HG03521 (cell line): Measurements from ENCODE around the gene PRRX1.

ENCODE experiments used
- ATAC-seq: cut with Tn5 transposase; IDR thresholded peaks from one replicate; pipeline ENCODE4 v1.9.1; 2021; ENCODE audit warnings: mild to moderate bottlenecking, moderate library complexity; ENCODE audit not compliant: unreplicated experiment

The PRRX1 gene

DNA sequence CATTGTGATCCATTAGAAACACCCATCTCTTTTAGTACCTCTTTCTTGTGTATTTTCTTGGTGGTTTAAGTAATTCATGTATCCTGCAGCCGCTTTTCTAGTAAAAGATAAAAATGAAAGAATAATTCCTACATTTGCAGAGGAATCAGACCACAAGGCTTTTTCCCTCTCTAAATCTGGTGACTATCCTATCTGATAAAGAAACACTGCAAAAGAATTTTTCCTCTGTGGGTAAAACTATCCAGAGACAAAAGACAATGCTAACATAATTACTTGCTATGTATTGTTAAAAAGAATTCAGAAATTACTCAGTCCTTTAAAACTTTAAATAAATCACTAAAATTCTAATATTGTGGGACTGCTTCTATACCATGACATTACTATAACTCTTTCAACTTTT, 51.0 kb downstream of the PRRX1 start:
- no peak for ATAC-seq

DNA sequence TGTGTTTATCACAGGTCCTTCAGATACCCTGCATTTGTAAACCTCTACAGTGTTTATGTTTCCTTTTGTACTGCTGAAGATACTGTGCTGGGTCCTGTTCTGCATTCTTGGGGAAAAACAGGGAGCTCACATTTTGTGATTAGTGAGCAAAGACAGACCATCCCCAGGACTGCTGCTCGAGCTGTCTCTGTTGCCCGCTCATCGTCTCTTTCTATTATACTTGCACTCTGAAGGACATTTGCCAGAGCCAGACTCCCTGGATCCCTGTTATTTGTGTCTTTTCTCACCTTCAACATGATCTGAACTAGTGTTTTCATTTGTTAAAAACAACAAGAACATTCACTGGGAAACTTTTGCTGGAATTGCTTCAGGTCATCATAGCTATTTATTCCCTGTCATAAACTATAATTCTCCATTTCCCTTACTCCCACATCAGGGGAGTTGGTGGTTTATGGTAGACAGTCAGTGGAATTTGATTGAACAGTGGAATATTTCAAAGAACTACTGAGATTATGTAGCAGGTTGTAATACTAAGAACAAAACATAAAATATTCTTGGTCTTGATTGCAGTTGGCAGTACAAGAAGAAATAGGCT, 53.0 kb downstream of the PRRX1 start:
- ATAC-seq = no peak

DNA sequence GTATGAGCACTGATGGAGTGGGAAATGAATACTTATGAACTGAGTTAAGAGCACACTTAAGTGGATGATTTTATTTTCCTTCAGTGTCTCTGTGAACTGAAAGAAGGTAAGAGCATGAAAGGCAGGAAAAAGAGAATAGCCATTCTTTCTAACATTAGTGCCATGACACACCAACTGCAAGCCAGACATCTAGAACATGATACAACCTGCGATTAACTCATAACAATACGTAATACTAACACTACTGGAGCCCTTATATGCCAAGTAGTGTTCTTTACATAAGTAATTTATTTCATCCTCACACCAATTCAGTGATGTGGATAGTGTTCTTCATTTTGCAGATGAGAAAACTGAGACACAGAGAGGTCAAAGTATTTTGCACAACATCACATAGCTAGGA, 56.7 kb downstream of the PRRX1 start:
- no peak for ATAC-seq

DNA sequence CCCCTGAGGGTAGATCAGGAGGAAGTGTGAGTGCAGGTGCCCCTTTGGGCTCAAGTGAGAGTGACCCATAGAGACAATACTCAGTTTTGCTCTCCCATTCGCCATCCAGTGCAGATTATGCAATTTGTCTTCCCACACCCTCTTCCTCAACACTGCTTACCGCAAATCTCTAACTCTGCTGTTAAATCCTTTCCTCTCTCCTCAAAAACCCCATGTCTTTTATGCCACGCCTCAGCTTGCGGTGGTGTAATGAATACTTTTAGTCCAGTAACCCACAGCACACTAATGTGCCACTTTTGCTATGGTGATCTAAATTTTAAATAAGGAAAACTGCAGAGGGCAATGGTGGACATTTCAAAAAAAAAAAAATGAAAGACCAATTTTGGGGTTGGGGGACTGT, 57.7 kb downstream of the PRRX1 start:
- ATAC-seq = no peak

DNA sequence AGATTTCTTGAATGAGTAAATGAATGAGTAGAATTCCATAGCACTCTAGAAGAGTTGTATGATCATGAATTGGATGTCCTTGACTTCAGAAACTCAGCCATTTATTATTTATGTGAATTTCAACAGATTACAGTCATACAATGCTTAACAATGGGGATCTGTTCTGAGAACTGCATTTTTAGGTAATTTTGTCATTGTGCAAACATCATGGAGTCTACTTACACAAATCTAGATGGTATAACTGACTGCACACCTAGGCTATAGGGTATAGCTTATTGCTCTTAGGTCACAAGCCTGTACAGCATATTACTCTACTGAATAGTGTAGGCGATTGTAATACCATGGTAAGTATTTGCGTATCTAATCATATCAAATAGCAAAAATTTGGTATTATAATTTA, 59.6 kb downstream of the PRRX1 start:
- no peak for ATAC-seq

DNA sequence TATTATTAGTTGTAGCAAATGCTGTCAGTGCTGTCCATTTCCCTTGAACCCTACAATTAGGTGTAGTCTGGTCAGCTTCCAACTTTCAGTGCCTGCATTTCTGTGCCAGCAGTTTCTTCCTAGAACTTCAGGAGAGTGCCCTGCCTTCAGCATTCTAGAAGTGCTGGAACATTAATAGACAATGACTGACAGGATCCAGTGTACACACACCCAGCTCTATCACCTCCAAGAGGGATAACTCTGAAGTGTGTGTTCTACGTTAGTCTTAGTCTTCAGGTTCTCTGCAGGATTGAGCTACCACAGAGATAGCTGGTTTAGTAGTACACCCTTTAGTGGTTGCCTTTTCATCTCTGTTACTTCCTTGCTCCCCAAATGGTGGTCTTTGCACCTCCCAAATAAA, 61.4 kb downstream of the PRRX1 start:
- no peak for ATAC-seq

DNA sequence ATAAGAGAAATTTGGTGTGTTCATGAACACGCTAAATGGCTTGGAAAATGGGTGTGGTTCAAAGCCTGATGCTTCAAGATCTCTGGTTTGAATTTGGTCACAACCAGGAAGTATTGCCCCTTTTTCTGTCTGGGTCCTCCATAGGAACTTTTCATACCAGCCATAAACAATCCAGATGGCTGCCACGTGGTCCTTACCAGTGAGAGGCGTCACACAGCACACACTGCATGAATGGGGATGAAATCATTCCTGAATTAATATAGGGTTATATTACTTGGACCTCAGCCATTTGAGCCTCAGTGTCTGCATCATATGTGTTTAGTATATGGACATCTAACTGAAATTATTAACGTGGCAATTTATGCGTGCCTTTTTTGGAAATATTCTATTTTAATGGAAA, 64.0 kb downstream of the PRRX1 start:
- no peak for ATAC-seq

DNA sequence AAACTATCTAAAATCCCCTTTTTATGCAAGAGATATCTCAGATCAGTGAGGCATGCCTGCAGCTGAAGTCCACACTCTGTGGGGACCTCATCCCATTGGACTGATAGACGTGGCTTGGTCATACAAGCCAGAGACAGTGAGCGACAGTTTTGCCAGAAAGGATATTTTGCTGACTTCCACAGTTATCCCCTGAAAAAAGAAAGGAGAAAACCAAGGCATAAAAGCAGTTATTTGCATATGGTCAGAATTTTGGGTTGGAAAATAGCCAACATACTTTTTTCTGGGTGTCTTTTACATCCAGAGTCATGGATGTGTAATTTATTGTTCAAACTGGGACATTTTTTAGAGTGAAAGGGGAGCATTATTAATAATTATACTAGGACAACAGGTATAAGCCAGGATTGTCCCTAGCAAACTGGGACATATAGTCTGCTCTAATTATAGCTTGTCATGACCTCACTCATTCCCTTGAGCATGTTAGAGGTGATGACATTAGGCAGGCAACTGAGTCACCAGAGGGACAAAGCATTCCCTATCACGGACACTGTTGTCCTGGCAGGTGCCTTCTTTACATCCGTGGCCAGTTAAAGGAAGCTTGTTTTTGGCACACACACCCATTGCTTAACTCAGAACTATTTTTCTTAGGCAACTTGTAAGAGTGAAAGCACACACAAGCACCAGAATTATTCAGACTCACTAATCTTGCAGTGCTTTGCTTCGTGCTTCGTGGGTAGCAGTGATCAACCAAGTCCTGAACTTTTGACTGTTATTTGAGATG, 65.5 kb downstream of the PRRX1 start:
- ATAC-seq = no peak

DNA sequence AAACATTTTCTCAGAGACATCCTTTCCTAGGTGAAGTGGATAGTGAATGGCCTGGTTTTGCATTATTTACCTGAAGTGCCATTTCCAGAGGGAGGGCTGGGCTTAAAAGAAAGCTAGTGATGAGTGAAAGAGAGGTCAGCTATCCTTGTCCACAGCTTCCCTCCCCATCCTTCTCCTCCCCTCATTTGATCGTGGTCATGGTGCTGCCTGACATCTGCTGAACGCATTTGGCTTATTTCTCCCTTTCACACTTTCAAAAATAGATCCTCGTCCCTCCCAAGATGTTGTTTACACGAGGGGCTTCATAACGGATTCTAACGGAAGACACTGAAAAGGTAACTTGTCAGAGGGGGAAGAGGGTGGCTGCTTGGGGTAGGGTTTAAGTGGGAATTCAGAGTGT, 66.1 kb downstream of the PRRX1 start:
- no peak for ATAC-seq

DNA sequence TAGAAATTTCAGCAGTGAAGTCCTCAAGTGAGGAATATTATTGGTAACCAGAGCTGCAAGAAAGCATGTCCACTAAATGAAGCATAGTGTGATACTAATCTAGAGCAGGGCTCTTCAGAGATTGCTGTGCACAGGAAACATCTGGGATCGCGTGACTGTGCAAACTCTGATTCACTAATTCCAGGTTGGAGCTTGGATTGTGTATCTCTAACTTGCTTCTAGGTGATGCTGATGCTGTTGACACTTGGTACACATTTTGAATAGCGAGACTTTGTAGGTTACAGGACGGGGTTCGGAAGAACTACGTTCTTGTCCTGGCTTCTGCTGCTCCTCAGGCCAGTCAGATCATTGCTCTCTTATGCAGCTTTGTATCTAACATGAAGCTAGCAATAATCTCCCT, 66.5 kb downstream of the PRRX1 start:
- ATAC-seq = no peak

DNA sequence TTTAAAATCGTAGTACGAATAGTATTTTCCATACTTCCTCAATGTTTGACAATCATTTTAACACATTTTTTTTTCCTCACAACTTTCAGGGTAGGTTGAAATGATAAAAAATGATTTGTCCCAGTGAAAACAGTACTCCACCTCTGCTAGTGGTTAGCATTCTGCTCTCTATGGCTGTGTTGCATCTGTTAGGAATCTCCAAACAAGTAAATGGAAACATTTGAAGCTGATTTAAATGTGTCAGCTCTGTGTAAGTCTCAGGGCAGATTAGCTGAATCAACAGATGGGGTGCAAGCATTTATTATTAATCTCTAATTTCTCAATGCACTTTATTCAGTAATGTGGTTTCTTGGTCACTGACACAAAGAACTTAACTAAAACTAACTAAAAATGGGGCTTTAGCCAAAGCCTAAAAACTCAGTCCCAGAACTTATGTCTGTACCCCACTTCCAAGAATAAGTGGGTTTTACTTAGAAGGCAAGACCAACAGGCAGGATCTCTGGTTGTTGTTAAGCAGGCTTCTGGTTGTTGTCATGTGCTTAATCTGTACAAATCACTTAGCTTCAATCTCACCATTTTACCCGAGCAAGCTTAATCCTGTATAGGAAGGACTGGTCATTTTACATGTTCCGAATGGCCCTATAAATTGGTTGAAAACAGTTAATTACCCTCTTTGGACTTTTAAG, 67.8 kb downstream of the PRRX1 start:
- ATAC-seq = no peak

DNA sequence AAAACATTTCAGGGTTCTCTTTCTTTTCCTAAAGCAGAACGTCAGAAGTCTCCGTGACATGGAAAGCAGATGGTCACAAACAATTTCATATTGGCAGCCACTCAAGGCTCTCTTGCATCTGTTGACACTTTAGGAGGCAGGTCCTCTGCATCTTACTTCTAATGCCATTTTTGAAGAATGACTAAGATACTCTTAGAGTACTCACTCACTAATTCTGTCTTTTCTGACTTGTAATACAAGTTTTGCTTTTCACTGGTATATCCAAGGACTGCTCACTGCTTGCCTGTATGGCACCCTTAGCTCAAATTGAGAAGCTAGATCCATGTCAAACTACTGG, 68.3 kb downstream of the PRRX1 start:
- ATAC-seq = no peak

DNA sequence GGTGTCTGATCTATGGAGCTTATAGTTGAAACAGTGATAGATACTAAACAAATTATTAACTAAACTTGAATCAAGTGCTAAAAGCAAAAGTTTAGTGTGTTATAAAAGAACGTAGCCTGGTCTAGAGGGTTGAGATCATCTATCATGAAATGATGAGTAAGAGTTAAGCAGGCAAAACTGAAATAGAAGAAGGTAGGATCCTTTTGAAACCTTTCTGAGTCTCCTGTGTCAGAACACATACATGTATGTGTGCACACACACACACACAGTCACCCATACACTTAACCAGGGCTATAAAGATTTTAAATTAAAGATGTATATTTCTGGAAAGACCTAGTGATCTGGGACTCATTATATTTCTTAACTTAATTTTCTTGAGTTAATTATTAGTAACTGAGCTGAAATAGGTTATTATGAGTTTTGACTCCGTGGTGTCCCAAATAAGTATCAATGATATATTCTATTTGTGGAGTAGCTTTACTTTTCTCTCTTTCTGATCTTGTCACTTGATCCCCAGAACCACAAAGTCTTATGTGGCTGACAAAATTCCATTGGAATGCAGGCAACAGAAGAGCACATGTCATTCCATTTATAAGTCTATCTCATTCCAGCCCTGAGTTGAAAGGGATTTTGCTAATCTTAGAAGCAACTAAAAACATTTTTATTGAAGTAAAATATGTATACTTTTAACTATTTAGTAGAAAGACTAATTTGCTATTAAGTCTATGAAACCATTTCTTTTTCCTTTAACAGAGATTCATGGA, 70.7 kb downstream of the PRRX1 start:
- ATAC-seq = no peak

DNA sequence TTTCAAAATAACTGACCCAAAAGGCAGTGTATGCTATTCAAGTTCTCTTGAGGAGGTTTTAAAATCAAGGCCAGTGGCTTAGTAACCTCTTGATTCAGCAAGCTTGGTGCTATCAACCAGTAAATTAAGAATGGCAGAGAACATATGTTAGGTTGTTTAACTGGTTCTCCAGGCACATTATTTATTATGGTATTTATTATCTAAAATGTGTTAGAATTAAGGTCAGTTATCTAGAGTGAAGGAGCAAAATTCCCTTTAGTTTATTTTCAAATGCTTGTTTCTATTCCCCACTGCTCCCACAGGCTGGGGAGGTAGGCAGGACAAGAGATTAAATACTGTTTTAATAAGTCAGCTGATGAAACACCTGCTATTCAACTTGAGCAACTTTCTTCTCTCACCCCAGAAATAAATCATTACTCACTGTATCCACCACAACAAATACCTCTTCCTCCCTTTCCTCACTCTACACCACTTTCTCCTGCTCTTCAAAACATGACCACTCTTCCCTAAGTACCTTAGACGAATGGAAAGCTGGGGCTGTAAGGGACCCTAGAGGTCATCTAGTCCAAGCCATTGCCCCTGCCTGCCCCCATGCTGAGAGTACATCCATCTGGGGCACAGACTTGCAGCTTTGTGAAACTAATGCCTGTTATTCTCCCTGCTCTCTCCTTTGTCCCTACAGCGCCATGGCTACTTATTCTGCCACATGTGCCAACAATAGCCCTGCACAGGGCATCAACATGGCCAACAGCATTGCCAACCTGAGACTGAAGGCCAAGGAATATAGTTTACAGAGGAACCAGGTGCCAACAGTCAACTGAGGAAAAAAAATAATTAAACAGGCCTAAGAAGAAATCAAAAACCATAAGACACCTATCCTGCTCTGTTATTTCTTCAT, 71.7 kb downstream of the PRRX1 start:
- ATAC-seq = no peak

DNA sequence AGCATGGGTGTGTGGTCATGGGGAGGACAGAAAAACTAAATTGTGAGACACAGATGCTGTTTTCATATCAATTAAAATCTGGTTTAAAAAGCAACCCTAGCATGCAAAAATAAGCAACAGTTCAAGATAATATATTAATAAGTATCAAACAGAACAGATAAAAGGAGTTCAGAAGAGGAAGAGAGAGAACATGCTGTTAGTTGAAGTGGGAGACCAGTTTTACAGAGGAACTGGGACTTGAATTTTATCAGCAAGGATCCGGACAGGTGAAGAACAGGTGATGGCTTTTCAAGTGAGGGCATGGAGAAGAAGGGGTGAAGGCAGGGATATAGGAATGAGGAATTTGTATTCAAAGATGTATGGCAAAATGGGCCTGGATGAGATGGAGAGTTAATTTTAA, 75.9 kb downstream of the PRRX1 start:
- no peak for ATAC-seq

DNA sequence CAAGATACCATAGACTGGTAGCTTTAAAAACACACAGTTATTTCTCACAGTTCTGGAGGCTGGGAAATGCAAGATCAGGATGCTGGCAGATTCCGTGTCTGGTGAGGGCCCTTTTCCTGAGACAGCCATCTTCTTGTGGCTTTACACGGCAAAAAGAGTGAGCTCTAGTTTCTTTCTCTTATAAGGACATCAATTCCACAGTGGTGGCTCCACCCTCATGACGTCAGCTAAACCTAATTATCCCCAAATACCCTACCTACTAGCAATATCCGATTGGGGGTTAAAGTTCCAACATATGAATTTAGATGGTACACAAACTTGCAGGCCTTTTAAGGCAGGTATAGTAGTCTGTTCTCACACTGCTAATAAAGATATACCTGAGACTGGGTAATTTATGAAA, 77.7 kb downstream of the PRRX1 start:
- no peak for ATAC-seq

DNA sequence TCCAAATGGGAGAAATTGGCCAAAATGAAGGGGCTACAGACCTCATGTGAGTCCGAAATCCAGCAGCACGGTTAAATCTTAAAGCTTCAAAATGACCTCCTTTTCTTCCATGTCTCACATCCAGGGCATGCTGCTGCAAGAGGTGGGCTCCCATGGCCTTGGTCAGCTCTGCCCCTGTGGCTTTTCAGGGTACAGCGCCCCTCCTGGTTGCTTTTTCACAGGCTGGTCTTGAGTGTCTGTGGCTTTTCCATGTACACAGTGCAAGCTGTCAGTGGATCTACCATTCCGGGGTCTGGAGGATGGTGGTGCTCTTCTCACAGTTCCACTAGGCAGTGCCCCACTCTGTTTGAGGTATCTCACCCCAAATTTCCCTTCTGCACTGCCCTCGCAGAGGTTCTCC, 78.7 kb downstream of the PRRX1 start:
- no peak for ATAC-seq

DNA sequence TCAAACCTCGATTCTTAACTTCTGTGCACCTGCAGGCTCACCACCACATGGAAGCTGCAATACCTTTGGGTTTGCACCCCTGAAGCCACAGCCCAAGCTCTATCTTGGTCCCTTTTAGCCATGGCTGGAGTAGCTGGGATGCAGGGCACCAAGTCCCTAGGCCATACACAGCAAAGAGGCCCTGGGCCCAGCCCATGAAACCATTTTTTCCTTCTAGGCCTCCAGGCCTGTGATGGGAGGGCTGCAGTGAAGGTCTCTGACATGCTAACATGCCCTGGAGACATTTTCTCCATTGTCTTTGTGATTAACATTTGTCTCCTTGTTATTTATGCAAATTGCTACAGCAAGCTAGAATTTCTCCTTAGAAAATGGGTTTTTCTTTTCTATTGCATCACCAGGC, 79.2 kb downstream of the PRRX1 start:
- ATAC-seq = no peak

DNA sequence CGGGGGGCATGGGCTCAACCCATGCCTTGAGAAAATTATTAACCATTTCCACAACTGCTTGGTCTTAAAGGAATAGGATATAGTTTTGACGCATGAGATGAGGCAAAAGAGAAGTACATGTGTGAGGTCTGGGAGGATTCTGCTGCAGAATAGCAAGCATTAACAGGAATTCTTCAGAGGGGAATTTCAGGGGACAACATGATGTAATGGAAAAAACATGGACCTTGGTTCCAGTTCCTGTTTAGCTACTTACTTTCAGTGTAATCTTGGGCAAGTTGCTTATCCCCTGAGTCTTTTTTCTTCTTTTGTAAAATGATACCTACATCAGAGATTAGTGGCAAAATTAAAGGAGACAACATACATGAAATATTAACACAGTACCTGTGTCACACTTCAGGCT, 85.6 kb downstream of the PRRX1 start:
- no peak for ATAC-seq

DNA sequence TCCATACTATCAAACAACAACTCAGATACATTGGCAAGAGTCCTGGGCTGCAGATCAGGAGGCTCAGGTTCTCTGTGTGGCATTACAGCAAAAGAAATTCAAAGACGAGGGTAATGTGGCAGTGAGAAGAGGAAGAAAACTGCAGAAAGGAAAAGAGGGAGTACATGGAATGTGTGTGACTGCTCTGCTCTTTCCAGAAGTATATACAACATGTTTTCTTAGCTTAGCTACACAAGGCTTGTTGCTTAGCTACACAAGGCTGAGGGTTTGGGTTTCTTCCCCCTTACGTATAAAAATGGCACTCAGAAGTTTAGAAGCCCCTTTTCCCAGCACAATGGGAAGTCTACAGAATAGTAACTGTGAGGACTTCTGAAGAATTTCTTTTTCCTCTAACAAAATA, 86.0 kb downstream of the PRRX1 start:
- no peak for ATAC-seq

DNA sequence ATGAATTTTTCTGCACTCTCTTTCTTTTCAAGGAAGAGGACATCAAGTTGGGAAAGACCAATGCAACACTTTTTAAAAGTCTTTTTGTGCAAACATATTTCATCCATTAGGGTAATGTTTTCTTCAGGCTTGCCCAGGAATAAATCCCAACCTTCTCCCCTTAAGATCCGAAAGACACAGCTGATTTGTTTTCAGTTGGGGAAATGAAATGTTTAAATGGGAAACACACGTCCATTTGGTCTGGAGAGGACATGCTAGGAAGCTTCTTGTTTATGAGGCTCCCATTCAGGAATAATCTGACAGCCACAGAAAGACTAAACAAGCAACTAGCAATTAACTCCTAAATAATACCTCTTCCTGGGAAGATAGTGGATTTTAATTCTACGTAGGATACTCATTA, 91.9 kb downstream of the PRRX1 start:
- no peak for ATAC-seq
